Hepatocyte (in vitro differentiated cells): ENCODE results near the gene PSMC6. TPM values are rescaled to one million over a fixed set of nuclear protein-coding genes. Genes with fewer than 3 reads are reported as not detected.
A peak's percentile ranks its signal among the peaks of the same experiment; 100 is the strongest.

Experiments used
- DNase-seq: peaks from one replicate; pipeline ENCODE4 v3.0.0-alpha.2; 2016; ENCODE audit warnings: low spot score
- H2AFZ ChIP-seq: fragments of 200-600 bp; sonication (generic); 2 replicates; pipeline ENCODE4 v1.6.0; 2016; ENCODE audit warnings: antibody characterized with exemption, mild to moderate bottlenecking
- H3K27ac ChIP-seq: fragments of 200-600 bp; sonication (generic); 2 replicates; pipeline ENCODE4 v1.5.1; 2016; ENCODE audit warnings: mild to moderate bottlenecking
- H3K27me3 ChIP-seq: fragments of 200-600 bp; sonication (generic); 2 replicates; pipeline ENCODE4 v1.6.1; 2016
- H3K36me3 ChIP-seq: fragments of 200-600 bp; sonication (generic); replicated peaks from 2 replicates; pipeline ENCODE4 v1.5.1; 2016; ENCODE audit warnings: low read depth; ENCODE audit not compliant: insufficient read depth
- H3K4me1 ChIP-seq: fragments of 200-600 bp; sonication (generic); 2 replicates; pipeline ENCODE4 v1.5.1; 2016; ENCODE audit warnings: mild to moderate bottlenecking, moderate library complexity; ENCODE audit not compliant: insufficient read depth
- H3K4me2 ChIP-seq: fragments of 200-600 bp; sonication (generic); 2 replicates; pipeline ENCODE4 v1.6.0; 2016
- H3K4me3 ChIP-seq: fragments of 200-600 bp; sonication (generic); 2 replicates; pipeline ENCODE4 v1.5.1; 2016; ENCODE audit warnings: mild to moderate bottlenecking
- H3K79me2 ChIP-seq: fragments of 200-600 bp; sonication (generic); 2 replicates; pipeline ENCODE4 v1.6.0; 2017; ENCODE audit warnings: mild to moderate bottlenecking
- H3K9me2 ChIP-seq: fragments of 200-600 bp; sonication (generic); replicated peaks from 2 replicates; pipeline ENCODE4 v1.6.0; 2017; ENCODE audit warnings: mild to moderate bottlenecking; ENCODE audit not compliant: insufficient read depth
- H3K9me3 ChIP-seq: fragments of 200-600 bp; sonication (generic); 2 replicates; pipeline ENCODE4 v1.5.1; 2016; ENCODE audit warnings: low read depth, mild to moderate bottlenecking
- H4K20me1 ChIP-seq: fragments of 200-600 bp; sonication (generic); 2 replicates; pipeline ENCODE4 v1.6.0; 2016; ENCODE audit warnings: mild to moderate bottlenecking; ENCODE audit not compliant: insufficient read depth, poor library complexity, severe bottlenecking
- EZH2 ChIP-seq: fragments of 200-600 bp; sonication (generic); IDR thresholded peaks from 2 replicates; pipeline ENCODE4 v1.6.1; 2016; ENCODE audit warnings: antibody characterized with exemption, mild to moderate bottlenecking, borderline replicate concordance
- EZH2phosphoT487 ChIP-seq: fragments of 200-600 bp; sonication (generic); IDR thresholded peaks from one replicate; pipeline ENCODE4 v1.6.1; 2018; ENCODE audit warnings: antibody characterized with exemption, mild to moderate bottlenecking, low read depth, moderate library complexity; ENCODE audit not compliant: unreplicated experiment, severe bottlenecking
- WGBS: methylation state at CpG from one replicate; pipeline ENCODE4 v1.1.6; 2016; ENCODE audit warnings: low lambda C conversion rate; ENCODE audit errors: missing lambda C conversion rate; 5-methylcytosine and 5-hydroxymethylcytosine counted together
- polyA plus RNA-seq: library from polyadenylated mRNA; unstranded; fragments of >200 nt; fragmentation: Nextera tagmentation; extraction: Ambion mirVana; gene quantifications from 2 replicates; pipeline ENCODE4 v1.2.1, GENCODE V29; 2016
- total RNA-seq: library from RNA; depleted of rRNA; stranded (reverse); fragments of >200 nt; gene quantifications from 2 replicates; pipeline ENCODE4 v1.2.3, GENCODE V29; 2014
- TF ChIP-seq, protein P1 (sequence below): fragments of 200-600 bp; sonication (generic); IDR thresholded peaks from 2 replicates; pipeline ENCODE4 v1.5.1; 2016; ENCODE audit warnings: antibody characterized with exemption, mild to moderate bottlenecking; ENCODE audit not compliant: poor library complexity

Gene PSMC6
- total and polyA plus RNA-seq, 2 experiments from 2014 or later, result 89.8 to 141 TPM

DNA sequence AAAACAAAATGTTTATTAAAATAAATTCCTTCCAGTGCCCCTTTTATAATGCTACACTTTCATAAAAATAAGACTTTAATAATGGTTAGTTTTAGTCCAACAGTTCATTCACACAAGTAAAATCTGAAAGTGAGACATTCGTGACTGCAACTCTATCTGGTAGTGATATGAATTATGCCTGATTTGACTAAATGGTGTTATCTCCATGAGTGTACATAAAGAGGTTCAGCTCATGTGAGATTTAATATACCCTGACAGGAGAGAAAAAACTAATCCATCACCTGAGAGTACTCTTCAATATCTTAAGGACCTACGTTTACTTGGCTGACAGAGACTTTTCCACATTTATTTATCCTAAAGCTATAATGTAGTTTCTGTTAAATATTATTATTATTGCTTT is 45.7 kb upstream of the PSMC6 start:
- DNase-seq, result no peak
- Histone ChIP-seq H3K9me2 (no peaks in the 10 kb centered on the region), H3K4me1 (no peaks in the 10 kb centered on the region), H3K36me3 (no peaks in the 10 kb centered on the region), H3K9me3 (no peaks in the 10 kb centered on the region), H3K79me2 (no peaks in the 10 kb centered on the region), H3K27ac (no peak overlapping the region), H3K4me2 (no peak overlapping the region), H2AFZ (no peak overlapping the region), H3K4me3 (no peak overlapping the region), H4K20me1 (no peaks in the 10 kb centered on the region), H3K27me3 (no peaks in the 10 kb centered on the region)
- 92% methylated on average over 2 of the region's 2 CpGs for WGBS
- TF ChIP-seq EZH2phosphoT487, result no peak
- TF ChIP-seq, protein P1, sequence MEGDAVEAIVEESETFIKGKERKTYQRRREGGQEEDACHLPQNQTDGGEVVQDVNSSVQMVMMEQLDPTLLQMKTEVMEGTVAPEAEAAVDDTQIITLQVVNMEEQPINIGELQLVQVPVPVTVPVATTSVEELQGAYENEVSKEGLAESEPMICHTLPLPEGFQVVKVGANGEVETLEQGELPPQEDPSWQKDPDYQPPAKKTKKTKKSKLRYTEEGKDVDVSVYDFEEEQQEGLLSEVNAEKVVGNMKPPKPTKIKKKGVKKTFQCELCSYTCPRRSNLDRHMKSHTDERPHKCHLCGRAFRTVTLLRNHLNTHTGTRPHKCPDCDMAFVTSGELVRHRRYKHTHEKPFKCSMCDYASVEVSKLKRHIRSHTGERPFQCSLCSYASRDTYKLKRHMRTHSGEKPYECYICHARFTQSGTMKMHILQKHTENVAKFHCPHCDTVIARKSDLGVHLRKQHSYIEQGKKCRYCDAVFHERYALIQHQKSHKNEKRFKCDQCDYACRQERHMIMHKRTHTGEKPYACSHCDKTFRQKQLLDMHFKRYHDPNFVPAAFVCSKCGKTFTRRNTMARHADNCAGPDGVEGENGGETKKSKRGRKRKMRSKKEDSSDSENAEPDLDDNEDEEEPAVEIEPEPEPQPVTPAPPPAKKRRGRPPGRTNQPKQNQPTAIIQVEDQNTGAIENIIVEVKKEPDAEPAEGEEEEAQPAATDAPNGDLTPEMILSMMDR, result no peak
- no peak for TF ChIP-seq EZH2

DNA sequence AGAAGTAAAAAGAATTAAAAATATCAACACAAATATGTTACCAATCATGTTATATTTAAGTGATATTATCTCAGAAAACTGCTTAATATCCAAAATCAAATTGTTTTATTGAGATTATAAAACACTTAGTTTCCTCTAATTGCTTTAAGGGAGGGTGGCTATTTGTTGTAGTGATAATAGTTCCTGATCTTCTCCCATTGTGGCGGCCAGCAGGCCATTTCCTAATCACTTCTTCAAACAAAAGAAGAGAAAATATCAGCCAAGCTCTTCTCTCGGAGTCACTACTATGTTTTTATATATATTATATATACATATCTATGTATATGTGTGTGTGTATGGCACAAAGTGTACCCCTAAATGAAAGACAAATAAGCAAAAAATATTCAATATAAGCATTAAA is 43.1 kb upstream of the PSMC6 start:
- Histone ChIP-seq H4K20me1 (no peaks in the 10 kb centered on the region), H3K36me3 (no peaks in the 10 kb centered on the region)
- 81% methylated on average over 2 of the region's 2 CpGs for WGBS

DNA sequence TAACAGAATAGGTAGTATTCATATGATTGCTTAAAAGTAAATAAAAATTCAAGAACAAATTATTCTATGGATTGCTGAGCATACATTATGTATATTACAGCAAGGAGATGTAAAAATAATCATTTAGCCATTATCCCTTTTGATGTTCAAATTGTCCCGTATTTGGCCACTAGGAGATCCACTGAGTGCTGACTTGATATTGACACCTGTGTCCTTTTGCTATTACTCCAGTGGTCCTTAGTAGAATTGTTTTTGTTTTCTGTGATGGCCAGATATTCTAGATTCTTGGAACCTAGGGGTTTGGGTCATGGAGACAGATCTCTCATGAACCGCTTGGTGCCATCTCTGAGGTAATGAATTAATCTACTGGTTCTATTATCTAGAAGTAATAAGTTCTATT is 28.4 kb upstream of the PSMC6 start:
- peaks cover 24% of the 10 kb centered on the region for H3K79me2 ChIP-seq
- TF ChIP-seq, protein P1, result peak; percentile 11
- TF ChIP-seq EZH2, result no peak
- 95% methylated on average over 2 of the region's 2 CpGs for WGBS
- no peaks in the 10 kb centered on the region for H3K4me1 ChIP-seq
- DNase-seq, result no peak
- no peaks in the 10 kb centered on the region for H4K20me1 ChIP-seq
- H3K9me3 ChIP-seq, result no peaks in the 10 kb centered on the region
- H3K9me2 ChIP-seq, result no peaks in the 10 kb centered on the region
- no peak overlapping the region for H3K27ac ChIP-seq
- no peak overlapping the region for H3K4me3 ChIP-seq
- no peak overlapping the region for H3K4me2 ChIP-seq
- no peaks in the 10 kb centered on the region for H3K36me3 ChIP-seq
- H2AFZ ChIP-seq, result no peak overlapping the region
- H3K27me3 ChIP-seq, result no peaks in the 10 kb centered on the region

More for the DNA sequence above, 43.1 kb upstream of the PSMC6 start:
- no peaks in the 10 kb centered on the region for H3K9me2 ChIP-seq
- H3K9me3 ChIP-seq, result no peaks in the 10 kb centered on the region
- H3K4me3 ChIP-seq, result no peak overlapping the region
- no peaks in the 10 kb centered on the region for H3K4me1 ChIP-seq
- H2AFZ ChIP-seq, result no peak overlapping the region
- no peaks in the 10 kb centered on the region for H3K27me3 ChIP-seq
- no peak overlapping the region for H3K27ac ChIP-seq
- no peak for DNase-seq
- H3K4me2 ChIP-seq, result no peak overlapping the region
- no peaks in the 10 kb centered on the region for H3K79me2 ChIP-seq
- TF ChIP-seq, protein P1, result no peak
- TF ChIP-seq EZH2 (no peak), EZH2phosphoT487 (no peak)

DNA sequence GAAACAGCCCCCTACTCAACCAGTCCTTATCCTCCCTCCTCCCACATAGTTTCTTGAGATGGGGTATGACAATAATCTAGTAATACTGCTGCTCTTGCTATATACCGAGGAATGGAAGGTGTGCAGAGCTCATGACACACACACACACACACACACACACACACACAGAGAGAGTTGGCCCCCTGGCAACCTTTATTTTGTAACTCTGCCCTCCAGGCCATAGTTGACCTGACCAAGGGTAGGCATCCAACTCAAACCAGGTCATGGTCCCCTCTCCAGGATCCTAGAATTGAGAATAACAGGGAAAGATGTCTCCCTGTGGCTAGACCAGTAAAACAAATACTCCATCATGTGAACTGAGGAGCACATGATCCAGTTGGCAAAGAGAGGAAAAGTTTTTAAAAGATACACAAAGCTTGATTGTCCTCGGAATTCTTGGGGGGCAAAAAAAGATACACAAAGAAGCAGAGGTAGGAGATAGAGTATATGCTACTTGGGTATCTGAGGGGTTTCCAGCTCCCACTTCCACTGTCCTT is 22.9 kb upstream of the PSMC6 start:
- DNase-seq, result no peak
- no peaks in the 10 kb centered on the region for H3K9me3 ChIP-seq
- H3K36me3 ChIP-seq, result no peaks in the 10 kb centered on the region
- TF ChIP-seq, protein P1, result no peak
- no peak for TF ChIP-seq EZH2
- TF ChIP-seq EZH2phosphoT487, result no peak
- no peak overlapping the region for H2AFZ ChIP-seq
- H3K27ac ChIP-seq, result no peak overlapping the region
- WGBS, result 90% methylated on average over 2 of the region's 2 CpGs
- H3K27me3 ChIP-seq, result no peaks in the 10 kb centered on the region
- H3K9me2 ChIP-seq, result no peaks in the 10 kb centered on the region
- peaks cover 16% of the 10 kb centered on the region for H4K20me1 ChIP-seq
- peaks cover 74% of the 10 kb centered on the region for H3K79me2 ChIP-seq
- H3K4me2 ChIP-seq, result no peak overlapping the region
- H3K4me1 ChIP-seq, result no peaks in the 10 kb centered on the region
- H3K4me3 ChIP-seq, result no peak overlapping the region
